Karpas-422 (cell line): ENCODE data around the gene EFHD2. TPM values are rescaled to one million over a fixed set of nuclear protein-coding genes. Genes with fewer than 3 reads are reported as not detected.
"Not testable (repeated sequence)": the region's sequence is repeated elsewhere in the genome, so short reads cannot be mapped to it uniquely, and the experiment has no call there.

Experiments used
- DNase-seq: peaks from one replicate; pipeline ENCODE4 v3.0.0-alpha.2; 2015
- H2AFZ ChIP-seq: fragments of 200-600 bp; sonication (generic); 2 replicates; pipeline ENCODE4 v1.6.1; 2014; ENCODE audit warnings: antibody characterized with exemption, low read length, mixed read lengths
- H3K27ac ChIP-seq: fragments of 200-600 bp; sonication (generic); 2 replicates; pipeline ENCODE4 v1.5.1; 2014; ENCODE audit warnings: mild to moderate bottlenecking, low read length, moderate library complexity
- H3K27me3 ChIP-seq: fragments of 200-600 bp; sonication (generic); 2 replicates; pipeline ENCODE4 v1.6.1; 2014; ENCODE audit warnings: low read length, mixed read lengths
- H3K36me3 ChIP-seq: fragments of 200-600 bp; sonication (generic); 2 replicates; pipeline ENCODE4 v1.6.1; 2014; ENCODE audit warnings: low read length, mixed read lengths; ENCODE audit not compliant: insufficient read depth
- H3K4me1 ChIP-seq: fragments of 200-600 bp; sonication (generic); 2 replicates; pipeline ENCODE4 v1.6.1; 2014; ENCODE audit warnings: mild to moderate bottlenecking, low read length, mixed read lengths
- H3K4me2 ChIP-seq: fragments of 200-600 bp; sonication (generic); 2 replicates; pipeline ENCODE4 v1.6.1; 2014; ENCODE audit warnings: low read length, low read depth, mild to moderate bottlenecking; ENCODE audit not compliant: poor library complexity, severe bottlenecking
- H3K4me3 ChIP-seq: fragments of 200-600 bp; sonication (generic); 2 replicates; pipeline ENCODE4 v1.5.1; 2014; ENCODE audit warnings: mild to moderate bottlenecking, antibody characterized with exemption, low read length, mixed read lengths
- H3K79me2 ChIP-seq: fragments of 200-600 bp; sonication (generic); 2 replicates; pipeline ENCODE4 v1.6.1; 2014; ENCODE audit warnings: mild to moderate bottlenecking, low read length, mixed read lengths
- H3K9ac ChIP-seq: fragments of 200-600 bp; sonication (generic); 2 replicates; pipeline ENCODE4 v1.6.0; 2014; ENCODE audit warnings: low read length
- H3K9me2 ChIP-seq: fragments of 200-600 bp; sonication (generic), shearing (Covaris generic); replicated peaks from 2 replicates; pipeline ENCODE4 v1.6.0; 2014; ENCODE audit warnings: mild to moderate bottlenecking, low read length, moderate library complexity; ENCODE audit not compliant: insufficient read depth
- H3K9me3 ChIP-seq: fragments of 300-700, 200-600 bp; sonication (generic); 2 replicates; pipeline ENCODE4 v1.6.1; 2014; ENCODE audit warnings: low read length, mixed read lengths
- H4K20me1 ChIP-seq: fragments of 200-600 bp; sonication (generic); 2 replicates; pipeline ENCODE4 v1.6.1; 2014; ENCODE audit warnings: mild to moderate bottlenecking, antibody characterized with exemption, low read length, low read depth; ENCODE audit not compliant: insufficient read depth
- total RNA-seq: library from RNA; depleted of rRNA; stranded (reverse); fragments of >200 nt; shearing (Covaris generic); gene quantifications from 2 replicates; pipeline ENCODE4 v1.2.3, GENCODE V29; 2014; ENCODE audit warnings: low replicate concordance

EFHD2 gene
- total RNA-seq, 1 experiment from 2014 or later, result 24.9 TPM

- no peaks in the 10 kb centered on the region for H3K27me3 ChIP-seq
- peaks cover 1% of the 10 kb centered on the region for H3K4me1 ChIP-seq
- H3K4me3 ChIP-seq, result no peak overlapping the region
- no peak for DNase-seq
- no peaks in the 10 kb centered on the region for H4K20me1 ChIP-seq
- H3K27ac ChIP-seq, result no peak overlapping the region
- H3K9ac ChIP-seq, result no peak overlapping the region
- no peaks in the 10 kb centered on the region for H3K9me2 ChIP-seq
- H2AFZ ChIP-seq, result no peak overlapping the region
- no peak overlapping the region for H3K4me2 ChIP-seq
- no peaks in the 10 kb centered on the region for H3K36me3 ChIP-seq
- H3K79me2 ChIP-seq, result no peaks in the 10 kb centered on the region
- H3K9me3 ChIP-seq, result no peaks in the 10 kb centered on the region
These were observed 51.0 kb downstream of the EFHD2 start for GRCh38 chr1:15460708-15461095.

DNA sequence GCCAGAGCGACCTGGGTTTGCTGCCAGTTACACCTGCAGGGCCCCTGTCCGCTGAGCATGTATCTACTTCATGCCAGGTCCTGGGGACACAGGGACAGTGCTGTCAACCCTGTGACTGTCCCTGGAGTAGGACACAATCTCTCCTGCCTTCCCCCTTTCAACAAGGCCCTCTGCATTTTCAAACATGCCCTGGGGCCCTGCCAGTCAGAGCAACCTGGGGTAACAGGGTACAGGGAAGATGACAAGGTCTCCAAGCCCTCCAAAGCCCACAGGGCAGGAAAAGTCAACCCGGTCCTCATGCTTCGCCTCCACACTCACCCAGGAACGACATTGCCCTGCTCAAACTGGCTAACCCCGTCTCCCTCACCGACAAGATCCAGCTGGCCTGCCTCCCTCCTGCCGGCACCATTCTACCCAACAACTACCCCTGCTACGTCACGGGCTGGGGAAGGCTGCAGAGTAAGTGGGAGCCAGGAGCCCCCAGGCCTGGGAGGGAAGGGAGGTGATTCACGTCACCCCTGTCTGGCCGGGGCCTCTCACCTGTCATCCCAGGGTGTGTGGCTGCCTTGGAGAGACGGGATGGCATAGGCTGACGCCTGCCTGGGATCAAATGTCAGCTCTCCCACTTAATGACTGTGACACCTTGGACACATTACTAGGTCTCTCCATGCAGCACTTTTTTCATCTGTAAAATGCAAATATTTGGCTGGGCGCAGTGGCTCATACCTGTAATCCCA, 53.5 kb downstream of the EFHD2 start:
- not testable (repeated sequence) for H3K4me1 ChIP-seq, H3K9me3 ChIP-seq, H3K27me3 ChIP-seq, H3K36me3 ChIP-seq, H3K27ac ChIP-seq, H3K9ac ChIP-seq, DNase-seq, H4K20me1 ChIP-seq, H3K9me2 ChIP-seq, H3K79me2 ChIP-seq, H2AFZ ChIP-seq, H3K4me3 ChIP-seq, H3K4me2 ChIP-seq

DNA sequence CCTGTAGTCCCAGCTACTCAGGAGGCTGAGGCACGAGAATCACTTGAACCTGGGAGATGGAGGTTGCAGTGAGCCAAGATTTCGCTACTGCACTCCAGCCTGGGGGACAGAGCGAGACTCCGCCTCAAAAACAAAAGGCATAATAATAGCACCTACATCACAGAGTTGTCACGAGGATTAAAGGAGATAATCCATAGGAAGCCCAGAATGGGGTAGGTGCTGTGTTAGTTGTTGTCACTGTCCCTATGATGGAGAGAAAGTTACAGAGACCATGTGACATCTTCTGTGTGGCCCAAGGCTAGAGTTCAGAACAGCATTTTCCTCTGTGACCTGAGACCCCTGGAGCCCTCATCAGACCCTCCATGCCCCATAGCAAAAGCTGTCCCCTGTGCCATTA, 54.2 kb downstream of the EFHD2 start:
- not testable (repeated sequence) for H2AFZ ChIP-seq, H3K4me1 ChIP-seq, H3K27me3 ChIP-seq, H3K79me2 ChIP-seq, H3K4me2 ChIP-seq, H3K9ac ChIP-seq, H3K9me2 ChIP-seq, DNase-seq, H3K36me3 ChIP-seq, H4K20me1 ChIP-seq, H3K27ac ChIP-seq, H3K9me3 ChIP-seq, H3K4me3 ChIP-seq

DNA sequence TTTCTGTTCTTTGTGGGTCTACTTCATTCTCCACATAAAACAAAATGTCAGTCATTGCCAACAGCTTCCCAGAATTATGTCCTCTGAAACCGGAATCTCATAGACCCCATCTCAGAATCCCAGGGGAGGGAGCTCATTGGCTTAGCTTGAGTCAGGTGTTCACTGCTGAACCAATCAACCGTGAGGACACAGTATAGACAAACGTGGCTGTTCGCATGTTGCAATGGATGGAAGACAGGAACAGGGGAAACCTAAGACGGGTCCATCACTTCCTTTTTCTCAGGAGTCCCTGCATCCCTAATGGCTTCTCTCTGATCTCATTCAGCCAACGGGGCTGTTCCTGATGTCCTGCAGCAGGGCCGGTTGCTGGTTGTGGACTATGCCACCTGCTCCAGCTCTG, 56.0 kb downstream of the EFHD2 start:
- Histone ChIP-seq H3K27ac (no peak overlapping the region), H3K9ac (no peak overlapping the region), H2AFZ (no peak overlapping the region), H3K27me3 (no peaks in the 10 kb centered on the region), H3K9me2 (no peaks in the 10 kb centered on the region), H4K20me1 (no peaks in the 10 kb centered on the region), H3K36me3 (no peaks in the 10 kb centered on the region), H3K9me3 (no peaks in the 10 kb centered on the region), H3K4me3 (no peak overlapping the region), H3K4me1 (no peaks in the 10 kb centered on the region), H3K4me2 (no peak overlapping the region), H3K79me2 (no peaks in the 10 kb centered on the region)
- no peak for DNase-seq

GRCh38 chr1:15466955-15467625, 57.4 kb downstream of the EFHD2 start:
- not testable (repeated sequence) for H3K9ac ChIP-seq, H2AFZ ChIP-seq, H3K4me2 ChIP-seq, H3K9me2 ChIP-seq, H3K36me3 ChIP-seq, H3K79me2 ChIP-seq, H3K27me3 ChIP-seq, H4K20me1 ChIP-seq, H3K9me3 ChIP-seq, H3K27ac ChIP-seq, H3K4me1 ChIP-seq, H3K4me3 ChIP-seq, DNase-seq

DNA sequence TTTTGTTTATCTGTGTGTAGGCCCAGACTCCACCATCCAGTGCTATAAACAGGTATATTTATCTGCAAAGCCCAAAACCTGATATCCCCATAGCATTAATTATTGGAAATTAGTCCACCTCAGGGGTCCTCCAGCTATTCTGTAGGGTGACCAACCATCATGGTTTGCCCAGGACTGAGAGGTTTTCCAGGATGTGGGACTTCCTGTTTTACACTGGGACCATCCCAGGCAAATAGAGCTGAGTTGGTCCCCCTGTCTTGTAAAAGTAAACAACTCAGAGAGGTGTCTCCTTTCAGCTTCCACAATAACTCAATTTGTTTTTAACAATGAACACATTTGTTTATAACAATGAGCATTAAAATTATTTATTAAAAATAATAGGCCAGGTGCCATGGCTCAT, 58.5 kb downstream of the EFHD2 start:
- no peaks in the 10 kb centered on the region for H3K9me3 ChIP-seq
- H2AFZ ChIP-seq, result no peak overlapping the region
- no peaks in the 10 kb centered on the region for H3K79me2 ChIP-seq
- no peaks in the 10 kb centered on the region for H3K27me3 ChIP-seq
- H3K27ac ChIP-seq, result no peak overlapping the region
- no peak overlapping the region for H3K4me3 ChIP-seq
- H3K4me1 ChIP-seq, result no peaks in the 10 kb centered on the region
- no peak for DNase-seq
- H3K36me3 ChIP-seq, result no peaks in the 10 kb centered on the region
- no peaks in the 10 kb centered on the region for H4K20me1 ChIP-seq
- no peak overlapping the region for H3K9ac ChIP-seq
- no peak overlapping the region for H3K4me2 ChIP-seq
- no peaks in the 10 kb centered on the region for H3K9me2 ChIP-seq

DNA sequence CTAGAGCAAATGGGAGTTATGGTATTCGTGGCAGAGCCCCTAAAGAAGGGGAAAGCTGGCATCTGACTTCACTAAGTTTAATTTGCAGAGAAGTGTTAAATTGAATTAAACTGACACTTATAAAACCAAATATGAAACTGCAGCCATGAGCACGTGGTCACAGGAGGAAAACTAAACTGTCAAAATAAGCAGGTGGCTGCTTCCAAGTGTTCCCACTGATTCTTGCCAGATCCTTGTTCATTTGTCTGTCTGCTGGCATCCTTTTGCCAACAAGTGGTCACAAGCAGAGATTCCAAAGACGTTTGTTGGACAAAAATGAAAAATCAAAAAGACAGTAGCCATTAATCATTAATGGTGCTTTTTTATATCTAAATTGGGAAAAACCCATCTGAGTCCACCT, 59.7 kb downstream of the EFHD2 start:
- H2AFZ ChIP-seq, result no peak overlapping the region
- no peaks in the 10 kb centered on the region for H3K4me1 ChIP-seq
- no peak overlapping the region for H3K4me2 ChIP-seq
- no peak for DNase-seq
- no peaks in the 10 kb centered on the region for H4K20me1 ChIP-seq
- no peak overlapping the region for H3K9ac ChIP-seq
- no peaks in the 10 kb centered on the region for H3K9me3 ChIP-seq
- H3K4me3 ChIP-seq, result no peak overlapping the region
- H3K27ac ChIP-seq, result no peak overlapping the region
- H3K36me3 ChIP-seq, result no peaks in the 10 kb centered on the region
- no peaks in the 10 kb centered on the region for H3K9me2 ChIP-seq
- no peaks in the 10 kb centered on the region for H3K27me3 ChIP-seq
- no peaks in the 10 kb centered on the region for H3K79me2 ChIP-seq

GRCh38 chr1:15469821-15470448, 60.2 kb downstream of the EFHD2 start:
- H3K27ac ChIP-seq, H2AFZ ChIP-seq, H3K9me2 ChIP-seq, DNase-seq, H3K36me3 ChIP-seq, H3K4me2 ChIP-seq, H3K4me3 ChIP-seq, H3K79me2 ChIP-seq, H3K9ac ChIP-seq, H4K20me1 ChIP-seq, H3K27me3 ChIP-seq, H3K9me3 ChIP-seq, H3K4me1 ChIP-seq: not testable (repeated sequence)
